Stimulated activated CD8-positive, alpha-beta memory T cell treated with anti-CD3 and anti-CD28 coated beads, Interleukin-15, amount 100 ng/mL, for 24 hours (primary cell): Measurements from ENCODE around the gene PRR15.

Experiments
- DNase-seq: peaks from one replicate; pipeline ENCODE4 v3.0.0-alpha.2; 2020; ENCODE audit warnings: low read depth

Gene PRR15

DNA sequence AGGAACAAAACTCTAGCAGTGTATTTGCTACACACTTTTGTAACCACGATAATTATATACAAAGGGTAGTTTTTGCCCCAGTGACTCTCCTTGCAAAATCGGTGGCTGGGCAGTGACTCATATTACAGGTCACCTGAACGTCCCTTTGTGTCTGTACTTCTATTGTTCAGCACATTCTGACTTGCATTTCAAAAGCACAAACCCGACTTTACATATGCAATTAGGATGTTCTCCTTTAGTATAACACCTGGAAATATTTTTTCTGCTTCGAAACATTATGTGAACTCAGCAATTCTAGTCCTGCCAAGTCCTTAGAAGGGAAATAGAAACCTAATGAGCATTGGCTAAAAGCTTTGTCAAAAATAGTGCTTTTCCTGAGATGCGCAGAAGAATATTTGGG lies 6.0 kb downstream of the PRR15 start:
- DNase-seq: no peak

- no peak for DNase-seq
These were observed 8.9 kb downstream of the PRR15 start for GRCh38 chr7:29572558-29572957.

DNA sequence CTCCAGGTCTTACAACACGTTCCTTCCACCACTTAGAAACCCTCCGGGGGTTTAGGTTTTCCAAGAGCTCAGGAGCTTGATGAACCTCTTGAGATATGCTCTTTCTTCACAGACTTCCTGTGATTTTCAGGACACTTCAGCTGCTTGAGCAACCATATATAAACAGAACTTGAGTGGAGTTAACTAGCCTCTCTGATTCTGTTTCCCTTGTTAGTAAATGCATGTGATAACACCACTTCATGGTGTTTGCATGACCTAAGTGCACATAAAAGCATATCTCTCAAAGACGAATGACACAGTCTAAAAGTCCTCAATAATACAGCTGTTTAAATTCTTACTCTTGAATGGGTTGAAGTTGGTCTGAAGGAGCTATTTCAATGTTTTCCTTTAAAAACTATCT lies 9.9 kb downstream of the PRR15 start:
- no peak for DNase-seq

- no peak for DNase-seq
These were observed 11.0 kb downstream of the PRR15 start for GRCh38 chr7:29574659-29575058.

GRCh38 chr7:29587195-29587808 lies 23.7 kb downstream of the PRR15 start:
- no peak for DNase-seq

- DNase-seq: no peak
These were observed 24.6 kb downstream of the PRR15 start for GRCh38 chr7:29588212-29588611.

GRCh38 chr7:29588900-29589696 lies 25.5 kb downstream of the PRR15 start:
- DNase-seq: no peak

DNA sequence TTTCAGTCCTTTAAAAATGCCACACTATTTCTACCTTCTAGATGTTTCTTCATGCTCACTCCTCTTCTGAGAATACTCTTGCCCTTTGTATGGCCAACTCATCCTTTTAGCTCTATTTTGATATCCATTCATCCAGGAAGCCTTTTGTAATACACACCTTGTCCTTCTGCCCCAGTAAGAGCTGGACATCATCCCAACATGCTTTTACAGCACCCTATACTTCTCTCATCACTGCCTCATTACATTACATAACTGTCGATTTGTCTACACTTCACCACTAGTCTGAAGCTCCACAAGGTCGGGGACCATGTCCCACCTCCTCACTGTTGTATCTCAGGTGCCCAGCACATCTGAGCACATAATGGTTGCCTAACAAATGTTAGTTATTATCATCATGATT lies 29.2 kb downstream of the PRR15 start:
- DNase-seq: no peak

GRCh38 chr7:29593459-29593858 lies 29.8 kb downstream of the PRR15 start:
- no peak for DNase-seq

GRCh38 chr7:29596593-29597178 lies 33.1 kb downstream of the PRR15 start:
- DNase-seq: no peak

GRCh38 chr7:29597266-29597665 lies 33.6 kb downstream of the PRR15 start:
- no peak for DNase-seq

DNA sequence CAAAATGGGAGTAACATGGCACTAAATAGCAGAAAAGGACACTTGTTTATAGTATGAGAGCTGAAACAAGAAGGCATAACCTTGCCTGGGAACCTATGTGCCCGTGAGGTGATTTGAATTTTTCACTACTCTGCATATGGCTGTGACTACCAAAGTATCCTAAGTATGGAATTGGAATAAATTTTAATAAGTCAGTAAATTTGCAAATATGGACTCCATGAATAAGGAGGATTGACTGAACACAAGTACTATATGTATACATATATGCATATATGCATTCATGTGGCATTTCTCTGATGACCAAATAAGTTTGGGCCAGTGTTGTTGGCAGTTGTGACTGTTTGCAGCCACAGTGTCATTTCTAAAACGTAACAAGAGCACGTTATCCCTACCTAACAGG lies 34.5 kb downstream of the PRR15 start:
- DNase-seq: no peak

DNA sequence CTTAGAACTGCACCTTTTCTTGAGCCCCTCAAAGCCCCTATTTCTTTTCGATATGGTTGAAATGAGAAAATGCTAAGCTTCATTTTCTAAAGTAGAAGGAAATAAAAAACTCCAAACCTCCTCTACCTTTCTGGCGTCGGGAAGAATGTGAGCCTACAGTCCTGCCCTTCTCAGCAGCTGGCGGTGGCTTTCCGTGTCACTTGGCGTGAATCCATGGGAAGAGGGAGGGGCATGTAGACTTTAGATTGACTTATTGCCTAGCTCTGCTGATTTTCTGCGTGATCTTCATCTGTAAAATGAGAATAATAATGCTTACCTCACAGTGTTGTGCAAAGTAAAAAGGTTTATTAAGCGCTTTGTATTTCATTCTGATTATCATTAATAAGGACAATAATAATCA lies 35.0 kb downstream of the PRR15 start:
- DNase-seq: no peak

- DNase-seq: no peak
These were observed 35.4 kb downstream of the PRR15 start for GRCh38 chr7:29599026-29599425.

GRCh38 chr7:29600661-29601060 lies 37.0 kb downstream of the PRR15 start:
- DNase-seq: no peak

DNA sequence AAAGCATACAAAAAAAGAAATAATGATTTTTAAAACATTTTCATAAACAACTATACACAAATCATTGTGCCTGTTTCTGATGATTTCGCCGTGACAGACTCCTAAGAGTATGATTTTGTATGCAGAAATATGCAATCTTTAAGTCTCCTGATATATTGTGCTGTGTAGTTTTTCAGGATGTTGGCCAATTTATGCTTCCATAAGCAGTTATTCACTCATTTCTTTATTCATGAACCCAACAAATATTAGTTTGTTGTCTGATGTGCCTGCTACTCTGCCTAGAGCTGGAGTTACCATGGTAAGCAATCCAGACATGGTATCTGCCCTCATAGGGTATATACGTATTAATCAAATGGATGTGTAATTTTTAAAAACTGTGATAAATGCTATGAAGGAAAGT lies 40.4 kb downstream of the PRR15 start:
- no peak for DNase-seq

- DNase-seq: no peak
These were observed 41.1 kb downstream of the PRR15 start for GRCh38 chr7:29604702-29605101.

- no peak for DNase-seq
These were observed 42.0 kb downstream of the PRR15 start for GRCh38 chr7:29605671-29606070.

DNA sequence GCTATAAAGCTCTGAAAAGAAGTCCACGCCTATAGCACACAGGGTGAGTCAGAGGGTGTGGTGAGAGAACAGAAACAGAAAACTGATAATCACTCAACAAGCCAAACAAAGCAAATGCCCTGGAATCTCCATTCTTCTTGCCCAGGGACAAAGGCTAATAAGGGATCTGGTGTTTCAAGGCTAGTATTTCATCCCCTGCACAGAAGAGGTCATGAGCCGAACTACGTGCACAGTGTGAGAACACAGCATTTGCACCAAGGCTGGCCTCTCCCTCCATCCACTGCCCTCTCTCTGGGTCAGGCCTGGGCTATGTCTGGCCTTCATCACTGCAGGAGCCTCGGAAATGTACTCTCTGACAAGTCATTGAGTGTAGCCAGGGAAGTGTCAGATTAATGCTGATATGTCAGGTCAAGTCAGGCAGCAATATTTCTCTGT lies 42.7 kb downstream of the PRR15 start:
- no peak for DNase-seq

GRCh38 chr7:29606830-29607229 lies 43.2 kb downstream of the PRR15 start:
- no peak for DNase-seq

DNA sequence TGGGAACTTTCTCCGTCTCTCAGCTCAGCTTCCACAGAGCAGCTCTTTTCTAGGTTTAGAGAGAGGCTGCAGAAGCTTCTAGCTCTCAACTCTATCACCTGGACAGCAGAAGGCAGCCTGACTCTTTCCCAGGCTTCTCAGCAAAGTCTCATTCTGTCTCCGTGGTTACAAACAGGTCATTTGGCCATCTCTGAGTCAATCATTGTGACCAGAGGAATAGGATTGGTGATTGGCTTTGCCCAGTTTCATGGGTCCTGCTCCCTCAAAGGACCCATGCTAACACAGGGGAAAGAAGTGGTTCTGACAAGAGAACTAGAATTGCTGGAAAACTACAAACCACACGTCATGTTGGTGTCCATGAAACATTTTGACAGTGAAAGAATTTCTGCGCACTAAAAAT lies 43.6 kb downstream of the PRR15 start:
- no peak for DNase-seq

DNA sequence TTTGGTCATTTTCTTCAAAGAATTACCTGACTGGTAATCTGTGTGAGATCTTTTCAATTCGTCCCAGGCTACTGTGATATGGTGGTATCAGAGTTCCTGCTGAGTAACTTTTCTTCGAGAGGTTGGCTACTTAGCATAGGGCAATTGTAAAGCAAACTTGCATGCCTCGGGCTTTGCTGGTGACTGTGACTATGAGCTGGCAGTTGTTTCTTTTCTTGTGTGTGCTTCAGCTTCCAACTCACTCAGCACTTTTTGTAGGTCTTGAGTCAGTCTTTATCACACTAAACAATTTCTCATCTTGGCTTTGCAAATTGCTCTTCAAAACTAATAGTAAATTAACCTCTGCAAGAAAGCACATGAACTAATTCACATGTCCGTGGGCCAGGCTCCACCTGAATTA lies 44.3 kb downstream of the PRR15 start:
- no peak for DNase-seq
